Urothelium cell line (cell line): ENCODE data around the gene MCM3AP.
"Not testable (repeated sequence)": the region's sequence is repeated elsewhere in the genome, so short reads cannot be mapped to it uniquely, and the experiment has no call there.

Experiments used
- DNase-seq: peaks from one replicate; pipeline ENCODE4 v3.0.0; 2011; ENCODE audit warnings: low spot score, mixed read lengths
- FAIRE-seq: peaks from 2 replicates; lab custom pipeline; 2011; peaks lifted over from hg19 to GRCh38; lab: Jason Lieb, UNC

MCM3AP gene

GRCh38 chr21:46245213-46245915 lies 40.0 kb downstream of the MCM3AP start:
- FAIRE-seq = no peak

GRCh38 chr21:46244602-46245001 lies 40.8 kb downstream of the MCM3AP start:
- no peak for DNase-seq
- no peak for FAIRE-seq

More at GRCh38 chr21:46245213-46245915, 40.0 kb downstream of the MCM3AP start:
- no peak for DNase-seq

GRCh38 chr21:46243960-46244361 lies 41.5 kb downstream of the MCM3AP start:
- no peak for FAIRE-seq
- DNase-seq = no peak

GRCh38 chr21:46243325-46243724 lies 42.1 kb downstream of the MCM3AP start:
- no peak for FAIRE-seq
- DNase-seq = no peak

- not testable (repeated sequence) for FAIRE-seq, DNase-seq
Measured at GRCh38 chr21:46241577-46241976, 43.8 kb downstream of the MCM3AP start.

GRCh38 chr21:46239817-46240325 lies 45.5 kb downstream of the MCM3AP start:
- DNase-seq (no peak), FAIRE-seq (no peak)

- no peak for DNase-seq
- no peak for FAIRE-seq
Measured at GRCh38 chr21:46237474-46237873, 47.9 kb downstream of the MCM3AP start.

- FAIRE-seq (no peak), DNase-seq (no peak)
Measured at GRCh38 chr21:46234436-46234950, 50.9 kb downstream of the MCM3AP start.

- DNase-seq (no peak), FAIRE-seq (no peak)
Measured at GRCh38 chr21:46229923-46230260, 55.5 kb downstream of the MCM3AP start.

- DNase-seq (peak; percentile 47), FAIRE-seq (no peak)
Measured at GRCh38 chr21:46229133-46229922, 56.1 kb downstream of the MCM3AP start.

GRCh38 chr21:46228345-46229051 lies 56.9 kb downstream of the MCM3AP start, which contains the start of gene LSS:
TSS of gene LSS (minus strand) at chr21:46228774. CDS start at chr21:46228745, 29 bp downstream.
- peak; percentile 98 for DNase-seq
- FAIRE-seq = no peak

- peak; percentile 12 for DNase-seq
- no peak for FAIRE-seq
Measured at GRCh38 chr21:46227811-46228344, 57.5 kb downstream of the MCM3AP start.

GRCh38 chr21:46226920-46227599 lies 58.4 kb downstream of the MCM3AP start:
- DNase-seq (no peak), FAIRE-seq (no peak)

GRCh38 chr21:46226146-46226545 lies 59.3 kb downstream of the MCM3AP start:
- no peak for DNase-seq
- no peak for FAIRE-seq

- DNase-seq, FAIRE-seq: not testable (repeated sequence)
Measured at GRCh38 chr21:46223661-46224060, 61.8 kb downstream of the MCM3AP start.

- DNase-seq = no peak
- no peak for FAIRE-seq
Measured at GRCh38 chr21:46223217-46223616, 62.2 kb downstream of the MCM3AP start.

- DNase-seq (no peak), FAIRE-seq (no peak)
Measured at GRCh38 chr21:46222436-46223116, 62.8 kb downstream of the MCM3AP start.

GRCh38 chr21:46221664-46222435 lies 63.6 kb downstream of the MCM3AP start:
- FAIRE-seq (no peak), DNase-seq (no peak)

GRCh38 chr21:46220847-46221246 lies 64.6 kb downstream of the MCM3AP start:
- DNase-seq = no peak
- no peak for FAIRE-seq
